GM18868 (cell line): Measurements from ENCODE around the gene MLNR.

Experiments
- ATAC-seq: cut with Tn5 transposase; IDR thresholded peaks from one replicate; pipeline ENCODE4 v1.9.1; 2021; ENCODE audit warnings: mild to moderate bottlenecking, moderate library complexity; ENCODE audit not compliant: unreplicated experiment

MLNR gene

DNA sequence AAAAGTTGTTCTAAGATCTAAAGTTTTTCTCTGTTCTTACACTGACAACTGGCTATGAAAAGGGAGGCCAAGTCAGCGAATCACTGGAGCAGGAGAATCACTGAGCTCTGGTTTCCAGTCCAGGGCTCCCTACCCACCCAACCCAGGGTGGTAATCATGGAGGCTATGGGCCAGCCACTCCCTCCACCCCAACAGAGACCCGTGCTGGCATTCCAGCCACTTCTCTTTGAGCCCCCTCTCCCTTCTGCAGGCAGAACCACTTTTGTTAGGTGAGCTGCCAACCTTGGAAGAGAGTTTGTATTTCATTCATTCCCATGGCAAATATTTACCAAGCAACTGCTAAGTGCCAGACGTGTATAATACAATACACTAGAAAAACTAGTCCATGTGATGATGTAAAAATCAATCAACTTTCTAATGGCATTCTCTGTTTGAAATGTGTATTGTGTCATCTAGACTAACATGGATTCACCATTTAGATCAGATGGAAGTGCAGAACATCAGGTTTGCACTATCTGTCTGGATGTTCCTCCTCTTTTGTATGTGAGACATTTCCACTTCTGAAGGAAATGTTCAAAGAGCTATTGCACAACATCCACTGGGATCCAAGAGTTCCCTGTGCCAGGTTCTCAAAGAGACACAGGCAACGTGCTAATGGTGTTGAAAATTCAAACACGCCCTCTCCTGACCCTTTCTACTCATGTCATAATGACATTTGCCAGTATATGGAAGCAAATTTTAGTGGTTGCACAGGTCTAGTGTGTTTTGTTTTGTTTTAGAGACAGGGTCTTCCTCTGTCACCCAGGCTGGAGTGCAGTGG is 5.3 kb downstream of the MLNR start:
- no peak for ATAC-seq

DNA sequence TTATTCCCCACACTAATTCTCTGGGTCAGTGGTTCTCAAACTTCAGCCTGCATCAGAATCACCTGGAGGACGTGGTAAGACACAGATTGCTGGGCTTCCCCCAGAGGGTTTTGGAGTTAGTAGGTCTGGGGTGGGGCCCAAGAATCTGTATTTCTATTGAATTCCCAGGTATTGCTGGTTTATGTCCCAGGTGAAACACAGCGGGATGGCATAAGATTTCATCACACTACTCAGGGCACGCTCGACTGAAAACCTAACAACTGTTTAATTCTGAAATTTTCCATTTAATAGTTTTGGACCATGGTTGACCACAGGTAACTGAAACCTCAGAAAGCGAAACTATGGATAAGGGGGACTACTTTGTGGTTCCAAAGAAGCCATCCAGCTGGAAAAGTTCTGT is 6.5 kb downstream of the MLNR start:
- ATAC-seq, result no peak

DNA sequence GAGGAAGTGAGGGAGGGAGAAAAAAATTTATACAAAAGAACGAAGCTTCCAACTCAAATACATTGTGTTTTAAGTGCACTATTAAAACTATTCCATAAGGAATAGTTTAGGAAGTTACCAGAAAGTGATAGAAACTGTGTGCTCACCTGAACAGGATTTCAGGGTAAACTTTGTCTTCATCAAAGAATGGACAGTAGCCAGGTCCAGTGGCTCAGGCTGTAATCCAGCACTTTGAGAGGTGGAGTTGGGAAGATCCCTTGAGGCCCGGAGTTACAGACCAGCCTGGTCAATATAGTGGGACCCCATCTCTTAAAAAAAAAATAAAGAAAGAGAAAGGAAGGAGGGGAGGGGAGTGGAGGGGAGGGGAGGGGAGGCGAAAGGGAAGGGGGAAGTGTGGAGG is 14.6 kb downstream of the MLNR start:
- ATAC-seq, result no peak

DNA sequence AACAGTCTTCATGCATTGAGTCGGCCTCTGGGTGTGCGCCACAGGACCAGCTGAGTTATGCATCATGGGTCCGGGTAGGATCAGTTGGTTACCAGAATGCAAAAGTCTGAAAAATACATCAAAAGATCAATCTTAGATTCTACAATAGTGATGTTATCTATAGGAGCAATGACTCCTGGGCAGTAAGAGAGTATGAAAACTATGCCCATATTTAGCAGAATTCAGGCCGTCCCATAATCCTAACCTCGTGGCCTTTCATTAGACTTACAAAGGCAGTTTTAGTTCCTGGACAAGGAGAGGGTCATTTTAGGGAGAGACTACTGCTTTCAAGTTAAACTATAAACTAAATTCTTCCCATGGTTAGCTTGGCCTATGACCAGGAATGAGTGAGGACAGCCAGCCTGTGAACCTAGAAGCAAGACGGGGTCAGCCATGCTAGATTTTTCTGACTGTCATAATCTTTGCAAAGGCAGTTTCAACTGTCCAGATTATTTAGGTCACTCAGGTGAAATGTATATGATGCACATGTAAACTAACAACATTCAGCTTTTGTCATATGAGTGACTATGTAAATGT is 15.8 kb downstream of the MLNR start:
- no peak for ATAC-seq

DNA sequence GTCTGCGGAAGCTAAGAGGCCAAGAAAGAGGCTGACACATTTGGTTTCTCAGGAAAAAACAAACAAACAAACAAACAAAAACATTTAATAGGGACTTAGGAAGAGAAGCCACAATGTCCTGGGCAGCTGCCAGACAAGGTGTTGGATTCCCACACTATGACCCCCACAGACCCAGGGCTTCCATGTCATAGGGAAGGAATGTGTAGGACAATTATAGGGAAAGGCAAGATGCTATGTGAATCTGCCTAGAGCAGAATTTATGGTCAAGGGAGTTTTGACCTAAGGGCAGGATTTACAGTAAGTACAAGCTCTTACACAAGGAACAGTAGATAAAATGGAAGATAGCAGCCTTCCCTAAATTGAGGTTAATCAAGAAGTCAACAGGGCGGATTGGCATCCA is 18.5 kb downstream of the MLNR start:
- ATAC-seq, result no peak

DNA sequence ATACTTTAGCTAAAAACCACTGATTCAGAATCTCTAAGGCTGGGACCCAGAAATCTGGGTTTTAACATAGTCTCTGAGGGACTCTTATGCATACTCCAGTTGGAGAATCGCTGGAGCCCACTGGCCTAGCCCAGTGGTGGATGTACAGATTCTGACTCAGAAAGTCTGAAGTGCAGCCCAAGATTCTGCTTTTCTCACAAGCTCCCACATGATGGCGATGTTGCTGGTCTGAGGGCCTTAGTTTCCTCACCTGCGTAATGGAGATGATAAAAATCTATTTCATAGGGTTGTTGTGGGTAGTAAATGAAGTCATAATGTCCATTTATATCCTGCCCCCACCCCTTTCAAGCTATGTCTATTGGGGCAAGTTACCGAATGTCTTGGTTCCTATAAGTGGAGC is 19.9 kb downstream of the MLNR start:
- peak; percentile 75 for ATAC-seq

DNA sequence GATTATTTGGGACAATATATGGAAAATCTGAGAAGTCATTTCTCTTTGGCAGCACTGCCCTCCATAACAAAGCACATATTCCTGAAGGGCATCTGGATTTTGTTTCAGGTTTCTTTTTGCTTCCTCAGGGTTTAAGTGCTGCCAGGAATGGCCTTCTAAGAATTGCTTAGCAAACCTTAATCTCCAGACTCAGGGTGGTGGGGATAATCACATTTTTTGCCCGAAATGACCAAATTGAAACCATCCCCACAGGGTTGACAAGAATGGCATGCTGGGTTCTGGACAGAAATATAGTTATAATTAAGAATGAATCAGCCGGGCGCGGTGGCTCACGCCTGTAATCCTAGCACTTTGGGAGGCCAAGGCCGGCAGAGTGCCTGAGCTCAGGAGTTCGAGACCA is 21.2 kb downstream of the MLNR start:
- no peak for ATAC-seq

DNA sequence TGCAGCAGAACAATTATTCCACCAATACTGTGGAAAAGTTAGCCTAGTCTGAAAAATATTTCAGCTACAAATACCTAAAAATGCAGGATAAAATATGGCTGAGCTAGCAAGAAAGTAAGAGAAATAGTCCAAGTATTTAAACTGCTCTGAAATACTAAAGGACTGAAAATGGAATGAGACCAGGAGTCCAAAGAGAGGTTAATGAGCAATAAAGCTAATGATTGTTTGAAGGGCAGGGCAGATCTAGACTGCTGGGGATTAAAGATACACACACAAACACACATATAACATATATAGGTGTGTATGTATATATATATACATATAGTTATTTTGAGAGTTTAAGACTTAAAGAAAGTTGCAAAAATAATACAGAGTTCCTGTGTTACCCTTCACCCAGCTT is 25.0 kb downstream of the MLNR start:
- no peak for ATAC-seq

DNA sequence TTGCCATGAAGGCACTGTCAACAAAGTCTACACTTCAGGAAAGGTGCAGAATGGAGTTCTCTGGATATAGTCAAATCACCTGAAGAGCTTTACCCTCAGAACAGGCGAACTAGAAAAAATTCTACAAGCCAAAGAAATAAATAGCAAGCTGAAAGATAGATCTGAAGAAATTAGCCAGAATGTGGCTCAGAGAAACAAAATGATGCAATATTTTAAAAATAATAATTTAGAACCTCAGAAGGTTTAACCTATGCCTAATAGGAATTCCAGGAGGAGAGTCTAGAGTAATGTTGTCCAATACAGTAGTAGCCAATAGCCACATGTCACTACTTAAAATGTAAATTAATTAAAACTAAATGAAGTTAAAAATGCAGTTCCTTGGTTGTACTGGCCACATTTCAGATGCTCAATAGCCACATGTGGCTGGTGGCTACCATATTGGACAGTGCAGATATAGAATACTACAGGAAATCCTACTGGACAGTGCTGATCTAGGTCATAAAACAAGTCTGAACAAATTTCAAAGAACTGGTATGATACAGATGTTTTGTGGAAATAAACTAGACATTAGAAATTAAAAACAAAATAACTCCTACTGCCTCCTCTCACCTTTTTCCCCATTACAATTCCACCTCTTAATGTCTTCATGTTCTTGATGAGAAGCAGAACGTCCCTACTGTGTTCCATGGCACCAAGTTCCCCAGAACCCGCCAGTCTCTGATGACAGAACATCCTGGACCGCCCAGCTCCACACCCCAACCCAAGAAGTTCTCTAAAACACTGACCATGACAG is 26.9 kb downstream of the MLNR start:
- peak; percentile 34 for ATAC-seq

DNA sequence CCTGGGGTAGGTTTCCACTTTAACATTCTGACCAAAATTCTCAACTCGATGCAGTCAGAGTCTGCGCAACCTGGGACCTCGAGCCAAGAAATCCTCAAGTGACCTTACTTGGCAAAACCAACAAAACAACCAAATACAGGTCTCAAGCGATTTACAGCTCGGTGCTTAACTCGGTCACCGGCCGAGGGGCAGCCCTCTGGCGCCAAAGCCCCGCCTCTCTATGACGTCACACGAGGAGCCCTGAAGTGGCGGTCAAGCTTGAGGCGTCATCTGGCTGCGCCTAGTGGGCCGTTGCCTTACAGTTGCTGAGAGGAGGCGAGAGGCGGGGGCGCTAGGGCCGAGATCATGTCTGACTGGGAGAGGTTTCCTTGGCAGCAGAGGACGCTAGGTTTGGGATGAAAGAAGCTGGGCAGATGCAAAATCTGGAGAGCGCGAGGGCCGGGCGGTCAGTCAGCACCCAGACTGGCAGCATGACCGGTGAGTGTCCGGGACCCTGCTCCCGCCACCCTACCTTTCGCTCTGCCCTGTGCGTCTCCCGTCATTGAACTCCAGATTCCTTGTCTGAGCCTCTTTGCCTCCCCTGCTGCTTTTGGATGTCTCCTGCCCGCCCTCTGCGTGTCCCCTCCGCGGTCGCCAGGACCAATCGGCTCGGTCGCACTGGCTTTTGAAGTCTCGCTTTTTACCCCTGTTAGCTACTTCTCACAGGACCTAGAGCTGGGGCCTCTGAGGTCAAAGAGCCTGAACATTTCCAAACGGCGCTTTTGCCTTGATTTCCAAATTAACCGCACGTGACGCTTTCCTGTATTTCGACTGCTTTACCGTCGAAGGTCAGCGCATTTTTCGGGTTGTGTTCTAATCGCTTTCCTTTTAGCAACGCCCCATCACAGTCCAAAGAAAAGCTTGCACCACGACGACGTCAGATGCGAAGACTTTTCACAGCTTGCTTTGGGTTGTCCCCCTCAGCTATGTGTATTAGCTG is 27.8 kb downstream of the MLNR start, which contains the start of gene CDADC1:
Gene CDADC1 (plus strand): TSS at position 283 of the 979 bp plus-strand sequence. CDS start 113 bp downstream, at position 396.
- peak; percentile 98 for ATAC-seq

DNA sequence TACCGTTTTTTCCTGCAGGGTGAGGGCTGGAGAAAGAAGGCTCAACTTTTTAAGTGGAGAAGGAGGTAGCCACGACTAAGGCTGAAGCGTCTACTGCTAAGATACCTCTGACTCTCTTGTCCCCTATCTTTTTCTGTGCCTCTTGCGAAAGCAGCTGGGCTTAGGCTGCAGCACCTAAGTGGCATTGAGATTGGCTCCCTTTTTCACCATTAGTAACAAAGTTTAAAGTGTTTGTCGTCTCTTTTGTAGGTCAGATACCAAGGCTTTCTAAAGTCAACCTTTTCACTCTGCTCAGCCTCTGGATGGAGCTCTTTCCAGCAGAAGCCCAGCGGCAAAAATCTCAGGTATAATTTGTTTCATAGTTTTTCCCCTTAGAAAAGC is 28.5 kb downstream of the MLNR start:
- ATAC-seq, result no peak

DNA sequence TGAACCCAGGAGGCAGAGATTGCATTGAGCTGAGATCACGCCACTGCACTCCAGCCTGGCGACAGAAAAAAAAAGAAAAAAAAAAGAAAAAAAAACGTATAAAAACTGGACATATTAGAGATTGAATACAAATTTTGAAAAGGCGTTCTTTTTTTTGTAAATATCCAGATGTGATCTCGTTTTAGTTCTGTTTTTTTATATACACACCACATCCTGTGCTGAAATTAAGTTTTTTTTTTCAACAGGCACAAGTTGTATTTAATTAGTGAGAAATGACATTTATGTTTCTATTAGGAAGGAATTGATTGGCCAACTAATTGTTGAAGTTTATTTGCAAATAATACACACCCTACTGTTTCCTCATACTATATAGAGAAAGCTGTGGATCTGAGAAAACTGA is 31.2 kb downstream of the MLNR start:
- no peak for ATAC-seq

DNA sequence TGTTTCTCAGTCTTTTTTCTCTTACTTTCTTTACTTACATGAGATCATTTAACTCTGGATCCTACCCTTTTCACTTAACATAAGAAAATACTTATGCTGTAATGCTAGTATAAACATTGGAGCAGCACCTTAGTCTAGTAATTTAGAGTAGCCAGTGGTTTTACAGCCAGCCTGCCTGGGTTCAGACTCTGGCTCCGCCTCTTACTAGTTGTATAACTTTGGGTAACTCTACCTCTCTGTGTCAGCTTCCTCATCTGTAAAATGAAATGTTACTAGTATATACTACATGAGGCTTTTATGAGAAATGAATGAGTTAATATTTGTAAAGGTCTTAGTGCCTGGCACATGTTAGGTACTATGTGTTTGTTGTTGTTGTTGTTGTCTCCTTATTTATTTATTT is 33.2 kb downstream of the MLNR start:
- no peak for ATAC-seq

DNA sequence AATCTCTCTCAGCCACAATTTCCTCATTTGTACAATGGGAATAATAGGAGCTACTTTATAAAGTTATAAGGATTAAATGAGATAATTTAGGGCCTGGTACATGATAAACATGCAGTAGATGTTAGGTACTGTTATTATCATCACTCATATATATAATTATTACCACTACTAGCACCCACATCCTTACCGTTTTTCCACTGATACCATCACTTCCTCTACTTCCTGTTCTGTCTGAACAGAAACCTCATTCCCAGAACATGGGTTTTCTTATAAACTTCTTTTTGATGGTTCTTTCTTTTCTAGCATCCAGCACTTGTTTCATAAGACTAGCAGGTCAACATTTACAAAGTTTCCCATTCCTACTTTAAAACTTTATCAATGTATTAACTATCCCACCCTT is 33.9 kb downstream of the MLNR start:
- ATAC-seq, result no peak

DNA sequence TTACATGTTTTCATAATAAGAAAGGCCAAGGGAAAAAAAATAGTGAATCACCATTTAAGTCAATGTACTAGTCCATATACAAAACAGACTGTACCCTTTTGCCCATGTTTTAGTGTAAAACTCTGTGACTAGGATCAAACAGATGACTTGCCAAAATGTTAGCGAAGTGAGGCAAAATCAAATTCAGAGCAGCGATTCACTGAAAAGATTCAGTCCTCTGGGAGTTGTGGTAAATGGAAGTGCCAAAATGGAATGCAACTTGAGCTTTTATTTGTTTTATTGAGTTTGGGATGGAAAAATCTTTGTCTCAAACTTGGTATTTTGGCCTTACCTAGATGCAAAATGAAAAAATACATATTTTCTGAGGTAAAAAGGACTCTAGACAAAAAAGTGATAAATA is 36.7 kb downstream of the MLNR start:
- ATAC-seq, result no peak

DNA sequence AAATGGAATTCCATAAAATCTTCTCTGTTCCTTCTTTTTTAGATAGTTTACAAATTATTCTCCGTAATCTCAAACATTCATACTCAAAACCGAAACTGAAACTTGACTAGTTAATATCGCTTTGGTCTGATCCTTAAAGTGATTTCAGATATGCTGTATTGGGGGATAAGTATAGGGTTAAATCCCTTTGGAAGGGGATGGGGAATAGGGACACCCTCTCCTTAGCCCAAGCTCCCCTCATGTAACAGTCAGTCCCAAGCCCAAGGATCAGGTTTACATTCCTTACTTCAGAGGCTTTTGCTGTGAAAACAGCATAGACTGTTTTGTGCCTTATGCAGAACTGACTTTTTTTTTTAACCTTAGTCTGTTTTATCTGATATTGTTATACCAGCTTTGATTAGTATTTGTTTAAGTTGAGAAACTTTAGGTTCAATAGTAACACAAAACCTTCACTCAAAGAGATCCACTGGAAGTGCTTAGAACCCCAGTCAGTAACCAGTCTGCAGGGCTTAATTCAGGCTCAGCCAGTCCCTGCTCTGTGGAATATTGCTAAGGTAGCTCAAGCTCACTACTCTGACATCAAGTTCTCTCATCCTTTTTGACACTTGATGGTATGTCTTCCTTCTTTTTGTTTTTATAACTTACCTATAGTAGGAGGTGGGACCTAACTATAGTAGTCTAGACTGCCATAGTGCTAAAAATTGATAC is 38.1 kb downstream of the MLNR start:
- ATAC-seq, result no peak

DNA sequence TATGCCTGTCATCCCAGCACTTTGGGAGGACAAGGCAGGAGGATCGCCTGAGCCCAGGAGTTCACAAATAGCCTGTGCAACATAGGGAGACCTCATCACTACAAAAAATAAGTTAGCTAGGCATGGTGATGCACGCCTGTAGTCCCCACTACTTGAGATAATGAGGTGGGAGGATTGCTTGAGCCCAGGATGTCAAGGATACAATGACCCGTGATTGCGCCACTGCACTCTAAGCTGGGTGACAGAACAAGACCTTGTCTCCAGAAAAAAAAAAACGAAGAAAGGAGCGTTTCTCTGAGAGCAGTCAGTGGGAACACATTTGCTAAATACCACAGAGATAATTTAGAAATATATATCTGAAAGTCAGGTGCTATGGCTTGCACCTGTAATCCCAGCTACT is 39.4 kb downstream of the MLNR start:
- ATAC-seq, result no peak

DNA sequence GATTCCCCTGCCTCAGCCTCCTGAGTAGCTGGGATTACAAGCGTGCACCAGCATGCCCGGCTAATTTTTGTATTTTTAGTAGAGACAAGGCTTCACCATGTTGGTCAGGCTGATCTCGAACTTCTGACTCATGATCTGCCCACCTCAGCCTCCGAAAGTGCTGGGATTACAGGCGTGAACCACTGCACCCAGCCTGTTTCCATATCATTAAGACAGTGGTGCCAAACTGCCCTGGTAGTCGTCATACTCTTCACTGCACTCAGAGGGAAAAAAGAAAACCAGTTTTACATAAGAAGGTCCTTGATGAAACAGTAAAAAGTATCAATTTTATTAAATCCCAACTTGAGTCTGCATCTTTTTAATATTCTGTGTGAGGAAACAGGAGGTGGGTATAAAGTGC is 42.5 kb downstream of the MLNR start:
- no peak for ATAC-seq

DNA sequence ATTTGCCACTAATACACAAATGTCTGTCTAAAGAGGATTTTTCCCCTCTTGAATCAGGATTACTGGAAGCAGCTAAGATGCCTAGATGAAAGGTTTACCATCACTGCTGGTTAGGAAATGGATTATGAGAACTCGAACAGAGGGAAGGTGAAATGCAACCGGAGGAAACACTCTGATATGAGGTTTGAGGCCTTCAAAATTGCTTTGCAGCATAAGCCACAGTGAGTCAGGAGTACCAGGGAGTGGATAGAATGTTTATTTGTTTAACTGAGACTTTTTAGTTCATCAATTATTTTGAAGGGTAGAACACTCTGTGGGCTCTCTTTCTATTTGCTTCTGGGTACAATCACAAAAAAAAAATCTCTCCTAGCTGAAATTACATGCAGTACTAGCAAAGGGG is 45.7 kb downstream of the MLNR start:
- ATAC-seq, result no peak

DNA sequence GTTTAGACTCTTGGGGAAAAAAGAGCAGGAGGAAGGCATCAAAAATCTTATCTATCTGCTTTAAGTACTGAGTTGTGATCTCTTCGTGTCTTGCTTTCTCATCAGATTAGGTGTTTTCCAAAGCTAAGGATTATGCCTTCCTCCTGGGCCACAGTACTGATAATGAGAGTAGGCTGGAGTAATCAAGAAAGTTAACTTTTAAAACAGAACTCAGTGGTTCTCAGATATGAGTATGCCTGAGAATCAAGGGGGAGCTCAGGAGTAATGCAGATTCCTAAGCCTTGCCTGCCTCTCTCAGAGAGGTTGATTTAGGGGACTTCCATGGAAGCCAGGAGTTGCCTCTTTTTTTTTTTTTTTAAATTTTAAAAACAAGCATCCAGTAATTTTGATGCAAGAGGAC is 51.1 kb downstream of the MLNR start:
- ATAC-seq, result peak; percentile 54
